ENCODE results near the gene UPK2.
A peak's percentile ranks its signal among the peaks of the same experiment; 100 is the strongest.
"Not testable (repeated sequence)": the region's sequence is repeated elsewhere in the genome, so short reads cannot be mapped to it uniquely, and the experiment has no call there.

The UPK2 gene

DNA sequence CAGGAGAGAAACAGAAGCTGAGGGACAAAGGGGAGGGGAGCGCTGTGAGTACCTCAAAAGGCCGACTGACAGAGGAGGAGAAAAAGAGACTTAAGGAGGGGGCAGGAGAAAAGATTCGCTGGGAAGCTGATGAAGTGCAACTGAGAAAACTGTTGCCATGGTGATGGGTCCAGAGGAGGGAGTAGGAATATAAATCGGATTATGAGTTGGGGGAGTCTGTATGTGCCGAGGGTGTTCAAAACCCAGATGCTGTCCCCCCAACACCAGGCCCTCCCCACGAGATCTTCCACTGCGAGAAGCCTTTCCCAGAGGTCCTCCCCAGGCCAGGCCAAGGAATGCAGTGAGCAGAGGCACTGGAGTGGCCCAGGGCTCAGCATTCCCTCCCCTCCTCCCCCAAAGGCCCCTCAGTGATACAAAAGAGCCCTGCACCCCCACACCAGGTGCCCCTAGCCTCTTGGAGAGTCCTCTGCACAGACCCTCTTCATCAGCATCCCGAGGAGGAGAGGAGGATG lies 16.6 kb upstream of the UPK2 start:
- DNase-seq, result no peak

DNA sequence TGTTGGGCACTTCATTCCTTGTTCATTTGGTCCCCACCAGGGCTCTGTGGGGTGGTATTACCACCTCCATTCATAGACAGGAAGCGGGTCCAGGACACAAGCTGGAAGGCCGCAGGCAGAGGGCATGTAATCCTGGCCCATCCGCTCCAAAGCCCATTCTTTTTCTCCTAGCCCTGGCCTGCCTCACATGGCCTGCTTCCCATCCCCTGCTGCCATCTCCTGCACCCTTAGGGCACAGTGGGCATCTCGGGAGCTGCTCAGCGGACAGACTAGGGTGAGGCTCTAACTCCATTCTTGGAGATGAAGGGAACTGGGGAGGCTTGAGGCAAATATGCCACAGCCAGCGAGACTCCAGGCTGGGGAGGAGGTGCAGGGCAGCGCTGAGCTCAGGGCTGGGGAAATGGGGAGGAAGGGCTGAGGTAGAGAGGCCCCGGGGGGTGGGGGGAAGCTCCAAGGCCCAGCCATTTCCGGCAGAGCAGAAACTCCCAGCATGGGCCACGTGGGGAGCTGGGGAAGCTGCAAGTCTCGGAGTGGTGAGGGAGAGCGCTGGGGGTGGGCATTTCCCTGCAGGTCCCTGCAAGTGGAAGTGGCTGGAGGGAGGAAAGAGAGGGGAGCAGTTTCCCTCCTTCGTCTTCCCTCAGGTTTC lies 16.0 kb upstream of the UPK2 start:
- DNase-seq, result no peak

DNA sequence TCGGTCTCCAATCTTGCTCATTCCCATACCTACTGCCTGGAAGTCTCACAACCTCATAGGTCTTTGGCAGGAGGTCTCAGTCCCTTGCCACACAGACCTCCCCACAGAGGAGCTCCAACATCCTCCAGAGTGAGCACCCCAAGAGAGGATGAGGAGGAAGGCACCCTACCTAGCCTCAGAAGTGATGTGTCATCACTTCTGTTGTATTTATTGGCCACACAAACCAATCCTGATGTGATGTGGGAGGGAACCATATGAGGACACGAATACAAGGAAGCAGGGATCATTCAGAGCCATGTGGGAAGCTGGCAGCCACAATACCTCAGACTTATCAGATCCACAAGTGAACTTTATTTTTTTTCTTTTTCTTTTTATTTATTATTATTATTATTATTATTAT lies 9.0 kb upstream of the UPK2 start:
- no peak for DNase-seq

GRCh38 chr11:118948000-118948399 lies 8.1 kb upstream of the UPK2 start:
- no peak for DNase-seq

- DNase-seq, result peak; percentile 73
These were observed 2.8 kb upstream of the UPK2 start for GRCh38 chr11:118953265-118953664.

DNA sequence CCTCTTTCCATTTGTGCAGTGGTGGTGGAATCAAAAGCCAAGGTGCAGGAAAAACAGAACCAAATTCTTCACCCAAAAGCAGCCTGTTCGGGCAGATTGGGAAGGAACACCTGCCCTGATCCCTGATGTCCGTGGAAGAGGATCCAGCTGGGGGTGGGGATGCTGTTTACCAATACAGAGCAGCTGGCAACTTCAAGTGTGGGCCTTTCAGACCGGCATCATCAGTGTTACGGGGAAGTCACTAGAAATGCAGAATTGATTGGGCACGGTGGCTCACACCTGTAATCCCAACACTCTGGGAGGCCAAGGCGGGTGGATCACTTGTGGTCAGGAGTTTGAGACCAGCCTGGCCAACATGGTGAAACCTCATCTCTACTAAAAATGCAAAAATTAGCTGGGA lies 2.1 kb upstream of the UPK2 start:
- not testable (repeated sequence) for DNase-seq

DNA sequence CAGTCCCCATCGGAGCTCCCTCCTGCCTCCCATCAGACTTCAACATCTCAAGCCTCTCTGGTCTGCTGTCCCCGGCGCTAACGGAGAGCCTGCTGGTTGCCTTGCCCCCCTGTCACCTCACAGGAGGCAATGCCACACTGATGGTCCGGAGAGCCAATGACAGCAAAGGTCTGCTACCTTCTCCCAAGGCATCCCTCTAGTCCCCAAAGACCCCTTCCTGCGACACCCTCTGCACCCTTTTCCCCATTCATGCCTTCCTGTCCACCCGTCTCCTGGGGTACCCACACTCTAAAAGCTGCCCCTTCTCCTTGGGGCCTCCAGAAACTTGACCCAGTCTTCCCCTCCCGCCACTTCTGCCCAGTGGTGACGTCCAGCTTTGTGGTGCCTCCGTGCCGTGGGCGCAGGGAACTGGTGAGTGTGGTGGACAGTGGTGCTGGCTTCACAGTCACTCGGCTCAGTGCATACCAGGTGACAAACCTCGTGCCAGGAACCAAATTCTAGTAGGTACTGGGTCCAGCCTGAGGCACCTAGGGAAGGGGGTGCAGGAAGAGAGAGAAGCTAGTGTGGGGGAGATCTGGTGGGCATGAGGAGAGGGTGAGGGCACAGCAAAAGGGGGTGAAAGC lies 860 bp downstream of the UPK2 start:
- no peak for DNase-seq

- no peak for DNase-seq
These were observed 1.5 kb downstream of the UPK2 start for GRCh38 chr11:118957549-118957948.

DNA sequence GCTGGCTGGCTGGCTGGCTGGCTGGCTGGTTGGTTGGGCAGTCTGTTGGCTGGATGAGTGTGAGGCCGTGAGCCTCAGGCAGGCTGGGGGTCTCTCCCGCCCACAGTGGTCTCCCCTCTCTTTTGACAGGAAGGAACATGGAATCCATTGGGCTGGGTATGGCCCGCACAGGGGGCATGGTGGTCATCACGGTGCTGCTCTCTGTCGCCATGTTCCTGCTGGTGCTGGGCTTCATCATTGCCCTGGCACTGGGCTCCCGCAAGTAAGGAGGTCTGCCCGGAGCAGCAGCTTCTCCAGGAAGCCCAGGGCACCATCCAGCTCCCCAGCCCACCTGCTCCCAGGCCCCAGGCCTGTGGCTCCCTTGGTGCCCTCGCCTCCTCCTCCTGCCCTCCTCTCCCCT lies 1.9 kb downstream of the UPK2 start:
- DNase-seq, result no peak

GRCh38 chr11:118958577-118958976 lies 2.5 kb downstream of the UPK2 start:
- DNase-seq, result no peak

DNA sequence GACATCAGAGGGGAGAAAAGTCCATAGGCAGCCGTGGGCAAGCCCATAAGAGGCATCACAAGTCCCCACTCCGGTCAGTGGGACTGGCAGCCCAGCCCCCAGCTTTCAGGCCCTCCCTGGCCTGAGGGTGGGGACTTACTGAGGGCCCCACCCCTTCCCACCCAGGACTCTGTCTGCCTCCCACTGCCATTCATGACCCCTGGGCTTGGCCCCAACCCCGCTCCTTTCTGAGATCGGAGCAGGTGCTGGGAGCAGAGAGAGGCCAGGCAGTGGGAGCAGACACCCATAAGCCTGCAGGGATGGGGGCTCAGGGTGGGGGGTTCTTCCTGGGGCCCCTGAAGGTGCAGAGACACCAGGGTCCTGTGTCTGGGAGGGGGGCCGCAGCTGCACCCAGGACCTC lies 5.1 kb downstream of the UPK2 start:
- no peak for DNase-seq

DNA sequence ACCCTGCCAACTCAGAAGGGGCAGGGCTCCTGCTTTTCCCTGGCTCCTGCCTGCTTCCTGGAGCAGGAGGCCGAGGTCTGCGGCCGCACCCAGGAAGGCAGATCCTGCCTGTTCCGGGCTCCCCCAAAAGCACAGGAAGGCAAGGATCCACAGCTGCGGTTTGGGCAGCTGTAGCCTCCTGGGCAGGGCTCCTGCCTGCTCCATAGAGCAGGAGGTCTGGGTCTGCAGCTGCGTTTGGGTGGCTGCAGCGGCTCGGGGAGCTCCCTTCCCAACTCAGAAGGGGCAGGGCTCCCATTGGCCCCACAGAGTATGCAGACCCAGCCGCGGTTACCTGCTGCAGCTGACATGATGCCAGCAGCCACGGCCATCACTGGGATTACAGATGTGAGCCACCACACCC lies 5.5 kb downstream of the UPK2 start:
- no peak for DNase-seq

DNA sequence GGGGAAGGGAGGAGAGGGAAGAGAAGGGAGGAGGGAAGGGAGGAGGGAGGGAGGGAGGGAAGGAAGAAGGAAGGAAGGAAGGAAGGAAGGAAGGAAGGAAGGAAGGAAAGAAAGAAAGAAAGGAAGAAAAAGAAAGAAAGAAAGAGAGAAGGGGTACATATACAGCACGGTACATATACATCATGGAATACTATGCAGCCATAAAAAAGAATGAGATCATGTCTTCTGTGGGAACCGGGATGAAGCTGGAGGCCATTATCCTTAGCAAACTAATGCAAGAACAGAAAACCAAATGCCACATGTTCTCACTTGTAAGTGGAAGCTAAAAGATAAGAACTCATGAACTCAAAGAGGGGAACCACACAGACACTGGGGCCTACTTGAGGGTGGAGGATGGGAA lies 13.4 kb downstream of the UPK2 start:
- DNase-seq, result not testable (repeated sequence)

DNA sequence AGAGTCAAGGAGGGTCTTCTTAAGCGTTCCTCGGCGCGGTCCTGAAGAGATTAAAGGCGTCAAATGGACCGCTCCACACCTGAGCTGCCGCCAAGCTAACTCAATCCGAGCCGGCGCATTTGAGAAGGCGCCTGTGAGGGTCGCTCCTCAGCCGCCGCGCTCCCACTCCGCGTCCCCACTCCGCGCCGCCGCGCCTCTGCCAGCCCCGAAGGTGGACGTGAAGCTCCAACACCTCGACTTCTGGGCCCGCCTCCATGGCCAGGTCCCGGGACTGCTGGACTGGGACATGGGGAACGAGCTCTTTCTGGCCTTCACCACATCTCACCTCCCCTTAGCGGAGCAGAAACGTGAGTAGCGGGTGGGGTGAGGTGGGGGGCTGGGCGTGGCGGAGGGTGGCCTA lies 15.5 kb downstream of the UPK2 start, which contains the start of gene FOXR1:
Gene FOXR1, plus strand, starts transcription at position 116 of the 400 bp plus-strand sequence. Its CDS starts 171 bp downstream, at position 287.
- no peak for DNase-seq

DNA sequence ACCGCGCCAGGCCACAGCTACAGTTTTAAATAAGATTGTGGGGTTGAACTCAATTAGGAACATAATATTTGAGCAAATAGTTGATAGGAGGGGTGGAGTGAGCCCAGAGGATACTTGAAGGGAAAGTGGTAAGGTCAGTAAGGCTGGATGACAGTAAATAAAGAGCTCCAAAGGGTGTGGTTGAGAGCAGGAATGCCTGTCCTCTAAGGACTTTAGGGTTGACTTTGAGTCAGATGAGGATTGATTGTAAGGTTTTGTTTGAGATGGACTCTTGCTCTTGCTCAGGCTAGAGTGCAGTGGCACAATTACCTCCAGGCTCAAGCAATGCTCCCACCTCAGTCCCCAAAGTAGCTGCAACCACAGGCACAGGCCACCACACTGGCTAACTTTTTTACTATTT lies 17.9 kb downstream of the UPK2 start:
- no peak for DNase-seq

- DNase-seq, result no peak
These were observed 19.9 kb downstream of the UPK2 start for GRCh38 chr11:118975771-118976709.

- DNase-seq, result no peak
These were observed 23.3 kb downstream of the UPK2 start for GRCh38 chr11:118979434-118979833.

DNA sequence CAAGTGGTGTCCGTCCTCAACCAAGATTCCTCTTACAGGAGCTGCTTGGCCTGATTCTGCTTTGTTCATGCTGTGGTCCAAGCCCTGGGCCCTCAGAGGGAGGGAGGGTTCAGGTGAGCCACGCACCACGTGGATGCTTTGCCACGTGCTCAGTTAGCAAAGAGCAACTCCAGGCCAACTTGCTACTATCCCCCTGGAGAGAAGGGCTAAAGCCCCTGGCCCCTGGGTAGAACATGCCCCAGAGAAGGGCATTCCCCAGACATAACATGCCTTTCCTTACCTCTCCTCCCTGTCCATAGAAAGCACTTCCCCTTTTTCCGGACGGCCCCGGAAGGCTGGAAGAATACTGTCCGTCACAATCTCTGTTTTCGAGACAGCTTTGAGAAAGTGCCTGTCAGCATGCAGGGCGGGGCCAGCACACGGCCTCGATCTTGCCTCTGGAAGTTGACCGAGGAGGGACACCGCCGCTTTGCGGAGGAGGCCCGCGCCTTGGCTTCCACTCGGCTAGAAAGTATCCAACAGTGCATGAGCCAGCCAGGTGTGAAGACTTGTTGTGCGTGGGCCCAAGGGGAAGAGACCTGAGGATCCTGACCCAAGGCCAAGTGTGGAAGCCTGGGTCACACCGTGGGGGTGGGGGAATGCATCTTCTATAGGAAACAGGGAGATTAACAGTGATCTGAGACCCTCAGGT lies 24.2 kb downstream of the UPK2 start:
- DNase-seq, result no peak

- DNase-seq, result not testable (repeated sequence)
These were observed 28.2 kb downstream of the UPK2 start for GRCh38 chr11:118984337-118984736.

- DNase-seq, result no peak
These were observed 28.7 kb downstream of the UPK2 start for GRCh38 chr11:118984825-118985224.

DNA sequence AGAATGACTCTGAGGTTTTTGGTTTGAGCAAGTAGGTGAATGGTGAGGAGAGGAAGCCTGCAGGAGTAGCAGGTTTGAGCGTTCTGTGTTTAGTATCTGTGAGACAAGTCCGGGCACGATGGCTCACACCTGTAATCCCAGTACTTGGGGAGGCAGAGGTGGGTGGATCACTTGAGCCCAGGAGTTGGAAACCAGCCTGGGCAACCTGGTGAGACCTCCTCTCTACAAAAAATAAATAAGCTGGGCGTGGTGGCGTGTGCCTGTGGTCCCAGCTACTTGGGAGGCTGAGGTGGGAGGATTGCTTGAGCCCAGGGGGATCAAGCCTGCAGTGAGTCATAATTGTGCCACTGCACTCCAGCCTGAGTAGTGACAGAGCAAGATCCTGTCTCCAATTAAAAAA lies 32.2 kb downstream of the UPK2 start:
- no peak for DNase-seq

DNA sequence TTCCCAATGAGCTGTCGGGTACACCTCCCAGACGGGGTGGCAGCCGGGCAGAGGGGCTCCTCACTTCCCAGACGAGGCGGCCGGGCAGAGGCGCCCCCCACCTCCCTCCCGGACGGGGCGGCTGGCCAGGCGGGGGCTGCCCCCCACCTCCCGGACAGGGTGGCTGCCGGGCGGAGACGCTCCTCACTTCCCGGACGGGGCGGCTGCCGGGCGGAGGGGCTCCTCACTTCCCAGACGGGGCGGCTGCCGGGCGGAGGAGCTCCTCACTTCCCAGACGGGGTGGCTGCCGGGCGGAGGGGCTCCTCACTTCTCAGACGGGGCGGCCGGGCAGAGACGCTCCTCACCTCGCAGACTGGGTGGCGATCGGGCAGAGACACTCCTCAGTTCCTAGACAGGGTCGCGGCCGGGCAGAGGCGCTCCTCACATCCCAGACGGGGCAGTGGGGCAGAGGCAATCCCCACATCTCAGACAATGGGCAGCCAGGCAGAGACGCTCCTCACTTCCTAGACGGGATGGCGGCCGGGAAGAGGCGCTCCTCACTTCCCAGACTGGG lies 35.5 kb downstream of the UPK2 start:
- not testable (repeated sequence) for DNase-seq

All from NCI-H1436 treated with DMSO at 0.1 percent for 48 hours (cell line).